T-helper 2 cell treated with Interferon-gamma antibody and Interleukin-4, amounts not matched to agents 5 μg/mL and 100 μg/mL, for 36 hours (primary cell): Measurements from ENCODE around the gene TOR1AIP2.
A peak's percentile ranks its signal among the peaks of the same experiment; 100 is the strongest.

Source experiments
- DNase-seq: peaks from one replicate; pipeline ENCODE4 v3.0.0; 2021; ENCODE audit warnings: low spot score
- H3K27ac Mint-ChIP-seq: one replicate; pipeline ENCODE4 v1.8.0; 2021; ENCODE audit warnings: mild to moderate bottlenecking, mixed read lengths
- H3K27me3 Mint-ChIP-seq: one replicate; pipeline ENCODE4 v1.8.0; 2021; ENCODE audit warnings: low read depth, mixed read lengths
- H3K36me3 Mint-ChIP-seq: one replicate; pipeline ENCODE4 v1.8.0; 2021; ENCODE audit warnings: low read depth, mixed read lengths
- H3K4me1 Mint-ChIP-seq: one replicate; pipeline ENCODE4 v1.8.0; 2021; ENCODE audit warnings: low read depth, mixed read lengths
- H3K4me3 Mint-ChIP-seq: one replicate; pipeline ENCODE4 v1.8.0; 2022; ENCODE audit warnings: mild to moderate bottlenecking, moderate library complexity, mixed read lengths
- H3K9me3 Mint-ChIP-seq: one replicate; pipeline ENCODE4 v1.8.0; 2021; ENCODE audit warnings: mixed read lengths

Gene TOR1AIP2

GRCh38 chr1:179877586-179878265 is at the start of gene TOR1AIP2:
TSS of gene TOR1AIP2 (minus strand) at chr1:179877803. CDS start at chr1:179852665, 25,138 bp downstream.
- H3K4me3 Mint-ChIP-seq: peak within 1 kb of the TSS; percentile 92
- H3K9me3 Mint-ChIP-seq: no peaks in the 10 kb centered on the region

DNA sequence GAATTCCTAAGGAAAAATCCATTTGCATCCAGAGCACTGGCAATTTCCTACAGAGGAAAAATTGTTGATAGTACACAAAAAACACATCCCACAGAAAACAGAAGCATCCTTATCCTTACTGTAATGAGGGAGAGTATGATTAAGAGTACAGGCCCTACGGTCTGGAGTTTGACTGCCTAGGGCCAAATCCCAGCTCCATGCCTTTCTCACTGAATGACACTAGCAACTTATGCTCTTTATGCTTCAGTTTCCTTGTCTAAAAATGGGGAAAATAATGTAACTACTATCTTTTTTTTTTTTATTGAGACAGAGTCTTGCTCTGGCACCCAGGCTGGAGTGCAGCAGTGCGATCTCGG is 49.2 kb upstream of the TOR1AIP2 start:
- Mint-ChIP-seq H3K4me1 (peaks cover 3% of the 10 kb centered on the region), H3K9me3 (no peaks in the 10 kb centered on the region), H3K27me3 (peaks cover 8% of the 10 kb centered on the region), H3K27ac (no peak overlapping the region), H3K4me3 (no peak overlapping the region), H3K36me3 (peaks cover under 1% of the 10 kb centered on the region)
- no peak for DNase-seq

More at GRCh38 chr1:179877586-179878265, at the start of gene TOR1AIP2:
- DNase-seq: peak; percentile 89
- H3K4me1 Mint-ChIP-seq: peaks cover 40% of the 10 kb centered on the region
- peaks cover 15% of the 10 kb centered on the region for H3K36me3 Mint-ChIP-seq
- H3K27me3 Mint-ChIP-seq: no peaks in the 10 kb centered on the region
- peak within 1 kb of the TSS; percentile 87 for H3K27ac Mint-ChIP-seq

DNA sequence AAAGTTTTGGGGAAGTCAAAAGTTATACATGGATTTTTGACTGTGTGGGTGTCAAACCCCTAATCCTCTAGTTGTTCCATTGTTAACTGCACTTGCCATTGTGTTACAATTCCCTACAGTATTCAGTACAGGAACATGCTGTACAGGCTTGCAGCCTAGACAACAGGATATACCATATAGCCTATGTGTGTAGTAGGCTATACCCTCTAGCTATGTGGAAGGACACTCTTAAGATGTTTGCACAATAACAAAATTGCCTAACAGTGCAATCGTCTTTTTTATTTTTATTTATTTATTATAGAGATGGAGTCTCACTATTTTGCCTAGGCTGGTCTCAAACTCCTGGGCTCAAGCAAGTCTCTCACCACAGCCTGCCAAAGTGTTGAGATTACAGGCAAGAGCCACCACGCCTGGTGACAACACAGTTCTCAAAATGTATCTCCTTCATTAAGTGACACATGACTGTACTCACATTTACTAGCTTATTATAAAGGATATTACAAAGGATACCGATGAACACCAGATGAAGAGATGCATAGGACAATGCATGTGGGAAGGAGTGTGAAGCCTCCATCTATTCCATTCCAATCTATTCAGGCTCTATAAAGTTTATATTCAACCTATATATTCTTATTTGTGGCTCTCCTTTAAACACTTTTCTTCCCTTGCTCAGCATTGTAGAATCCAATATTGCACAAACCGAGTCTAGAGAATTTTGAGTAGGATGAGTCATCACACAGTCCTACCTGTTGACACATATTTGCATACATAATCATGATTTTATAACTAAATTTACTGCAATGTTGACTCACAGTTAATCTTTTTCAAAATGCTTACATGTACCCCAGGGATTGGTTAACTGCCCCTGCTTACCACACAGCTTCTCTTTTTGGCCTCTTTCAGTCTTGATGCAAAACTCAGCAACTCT is 48.6 kb upstream of the TOR1AIP2 start:
- DNase-seq: no peak
- H3K27me3 Mint-ChIP-seq: peaks cover 8% of the 10 kb centered on the region
- no peak overlapping the region for H3K27ac Mint-ChIP-seq
- no peaks in the 10 kb centered on the region for H3K9me3 Mint-ChIP-seq
- H3K36me3 Mint-ChIP-seq: peaks cover 6% of the 10 kb centered on the region
- H3K4me3 Mint-ChIP-seq: no peak overlapping the region
- peaks cover 3% of the 10 kb centered on the region for H3K4me1 Mint-ChIP-seq

DNA sequence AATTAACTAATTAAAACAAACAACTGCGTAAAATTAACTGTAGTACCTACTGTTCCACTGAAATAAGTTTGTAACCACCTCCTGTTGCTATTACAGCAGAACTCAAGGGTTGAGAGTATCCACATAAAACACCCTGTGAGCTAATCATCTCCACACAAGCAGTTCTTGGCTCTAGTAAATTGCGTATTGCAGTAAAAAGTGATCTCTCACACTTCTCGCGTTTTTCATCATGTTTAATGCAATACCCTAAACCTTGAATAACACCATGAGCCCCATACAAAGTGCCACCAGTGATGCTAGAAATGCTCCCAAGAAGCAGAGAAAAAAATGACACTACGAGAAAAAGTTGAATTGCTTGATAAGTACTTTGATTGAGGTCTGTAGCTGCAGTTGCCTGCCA is 47.7 kb upstream of the TOR1AIP2 start:
- H3K9me3 Mint-ChIP-seq: no peaks in the 10 kb centered on the region
- peaks cover 4% of the 10 kb centered on the region for H3K27me3 Mint-ChIP-seq
- H3K4me1 Mint-ChIP-seq: no peaks in the 10 kb centered on the region
- H3K4me3 Mint-ChIP-seq: no peak overlapping the region
- peaks cover 9% of the 10 kb centered on the region for H3K36me3 Mint-ChIP-seq
- no peak overlapping the region for H3K27ac Mint-ChIP-seq
- no peak for DNase-seq

GRCh38 chr1:179924268-179924667 is 46.7 kb upstream of the TOR1AIP2 start:
- Mint-ChIP-seq H3K4me3 (no peak overlapping the region), H3K9me3 (no peaks in the 10 kb centered on the region), H3K4me1 (no peaks in the 10 kb centered on the region), H3K27ac (no peak overlapping the region), H3K27me3 (no peaks in the 10 kb centered on the region), H3K36me3 (peaks cover 17% of the 10 kb centered on the region)
- no peak for DNase-seq

DNA sequence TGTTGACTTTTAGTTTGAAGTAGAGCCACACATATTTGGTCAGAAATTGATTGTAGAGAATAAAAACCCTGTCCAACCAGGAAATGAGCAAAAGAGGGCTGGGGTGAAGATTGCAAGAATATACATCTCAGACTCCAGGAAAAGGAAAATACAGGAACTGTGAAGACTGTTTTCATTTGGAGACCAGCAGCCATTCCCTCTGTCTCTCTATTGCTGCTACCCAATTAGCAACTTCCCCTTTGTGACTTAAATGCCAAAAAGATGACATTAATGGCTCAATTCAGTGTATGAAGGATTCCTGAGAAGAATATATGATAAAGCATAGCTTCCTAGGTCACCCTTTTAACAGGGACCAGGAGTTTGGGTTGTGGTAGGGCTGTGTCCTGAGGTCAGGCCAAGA is 45.4 kb upstream of the TOR1AIP2 start:
- DNase-seq: no peak
- Mint-ChIP-seq H3K36me3 (peaks cover 24% of the 10 kb centered on the region), H3K27ac (no peak overlapping the region), H3K4me1 (no peaks in the 10 kb centered on the region), H3K27me3 (no peaks in the 10 kb centered on the region), H3K4me3 (no peak overlapping the region), H3K9me3 (no peaks in the 10 kb centered on the region)

DNA sequence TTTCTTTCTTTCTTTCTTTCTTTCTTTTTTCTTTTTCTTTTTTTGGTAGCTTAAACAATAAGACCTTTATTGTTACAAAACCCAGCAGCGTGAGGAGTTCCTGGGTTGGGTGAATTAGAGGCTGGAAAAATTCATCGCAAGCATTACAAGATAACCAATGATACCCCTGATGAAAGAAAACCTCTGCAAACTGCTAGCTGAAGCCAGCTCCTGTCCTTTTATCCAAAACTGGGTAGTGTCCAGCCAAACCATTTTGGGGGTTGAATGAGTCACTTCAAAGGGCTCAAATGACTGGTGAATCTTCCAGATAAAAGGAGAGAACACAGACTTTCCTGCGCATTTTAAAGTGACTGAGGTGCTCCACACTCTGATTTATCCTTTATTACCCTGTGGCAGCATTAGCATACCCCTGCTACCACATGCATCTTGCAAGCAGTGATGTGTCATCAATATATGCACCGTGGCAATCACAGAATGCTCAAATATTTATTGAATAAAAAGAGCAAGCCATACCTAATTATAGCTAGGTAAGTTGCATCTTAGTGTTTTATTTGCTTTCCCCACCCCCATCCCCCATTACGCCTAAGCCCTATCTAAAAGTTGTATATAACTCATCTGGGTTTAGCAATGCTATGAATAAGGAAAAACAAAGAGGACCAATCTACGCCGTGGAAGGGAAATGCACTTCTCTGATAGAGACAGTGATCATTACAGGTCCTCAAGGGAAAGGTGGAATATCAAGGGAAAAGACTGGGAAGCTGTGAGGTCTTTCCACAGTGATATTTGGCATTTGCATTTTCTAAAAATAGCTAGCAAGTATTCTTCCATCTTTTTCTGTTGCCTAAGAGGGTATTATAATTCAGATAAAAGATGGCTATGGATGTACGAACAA is 44.6 kb upstream of the TOR1AIP2 start:
- H3K27me3 Mint-ChIP-seq: no peaks in the 10 kb centered on the region
- H3K4me3 Mint-ChIP-seq: no peak overlapping the region
- H3K27ac Mint-ChIP-seq: no peak overlapping the region
- DNase-seq: no peak
- no peaks in the 10 kb centered on the region for H3K4me1 Mint-ChIP-seq
- H3K36me3 Mint-ChIP-seq: peaks cover 32% of the 10 kb centered on the region
- H3K9me3 Mint-ChIP-seq: no peaks in the 10 kb centered on the region

DNA sequence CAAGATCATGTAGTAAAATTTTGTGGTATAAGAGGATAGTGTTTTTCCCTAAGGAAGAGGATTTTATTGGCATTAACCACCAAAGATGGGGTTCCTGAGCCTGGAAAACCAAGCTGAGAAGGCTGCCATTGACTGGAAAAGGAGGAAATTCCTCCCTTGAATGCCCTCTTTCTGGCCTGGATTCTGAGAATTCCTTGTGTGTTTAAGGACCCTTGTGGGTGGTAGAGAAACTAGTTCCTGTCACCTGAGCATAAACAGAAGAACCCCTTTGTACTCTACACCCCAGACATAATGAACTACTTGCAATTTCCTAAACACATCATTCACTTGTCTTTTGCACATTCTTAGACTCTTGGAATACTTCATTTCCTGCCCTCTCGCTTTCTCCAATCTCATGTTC is 43.9 kb upstream of the TOR1AIP2 start:
- Mint-ChIP-seq H3K36me3 (peaks cover 32% of the 10 kb centered on the region), H3K27ac (no peak overlapping the region)

GRCh38 chr1:179917601-179918429 is 40.2 kb upstream of the TOR1AIP2 start:
- Mint-ChIP-seq H3K27ac (no peak overlapping the region), H3K4me3 (no peak overlapping the region), H3K27me3 (no peaks in the 10 kb centered on the region), H3K36me3 (peaks cover 48% of the 10 kb centered on the region), H3K4me1 (no peaks in the 10 kb centered on the region), H3K9me3 (no peaks in the 10 kb centered on the region)
- DNase-seq: no peak

More for the DNA sequence above, 43.9 kb upstream of the TOR1AIP2 start:
- H3K9me3 Mint-ChIP-seq: no peaks in the 10 kb centered on the region
- H3K27me3 Mint-ChIP-seq: no peaks in the 10 kb centered on the region
- DNase-seq: no peak
- H3K4me3 Mint-ChIP-seq: no peak overlapping the region
- no peaks in the 10 kb centered on the region for H3K4me1 Mint-ChIP-seq

- H3K9me3 Mint-ChIP-seq: no peaks in the 10 kb centered on the region
- H3K27me3 Mint-ChIP-seq: no peaks in the 10 kb centered on the region
- no peak overlapping the region for H3K27ac Mint-ChIP-seq
- DNase-seq: no peak
- no peak overlapping the region for H3K4me3 Mint-ChIP-seq
- H3K4me1 Mint-ChIP-seq: peaks cover 5% of the 10 kb centered on the region
- peaks cover 45% of the 10 kb centered on the region for H3K36me3 Mint-ChIP-seq
Observed at GRCh38 chr1:179911812-179912211, 34.2 kb upstream of the TOR1AIP2 start.

- peaks cover 51% of the 10 kb centered on the region for H3K36me3 Mint-ChIP-seq
- H3K27ac Mint-ChIP-seq: no peak overlapping the region
- peaks cover 5% of the 10 kb centered on the region for H3K4me1 Mint-ChIP-seq
- H3K4me3 Mint-ChIP-seq: no peak overlapping the region
- DNase-seq: no peak
- H3K9me3 Mint-ChIP-seq: no peaks in the 10 kb centered on the region
- H3K27me3 Mint-ChIP-seq: no peaks in the 10 kb centered on the region
Observed at GRCh38 chr1:179910934-179911333, 33.3 kb upstream of the TOR1AIP2 start.

DNA sequence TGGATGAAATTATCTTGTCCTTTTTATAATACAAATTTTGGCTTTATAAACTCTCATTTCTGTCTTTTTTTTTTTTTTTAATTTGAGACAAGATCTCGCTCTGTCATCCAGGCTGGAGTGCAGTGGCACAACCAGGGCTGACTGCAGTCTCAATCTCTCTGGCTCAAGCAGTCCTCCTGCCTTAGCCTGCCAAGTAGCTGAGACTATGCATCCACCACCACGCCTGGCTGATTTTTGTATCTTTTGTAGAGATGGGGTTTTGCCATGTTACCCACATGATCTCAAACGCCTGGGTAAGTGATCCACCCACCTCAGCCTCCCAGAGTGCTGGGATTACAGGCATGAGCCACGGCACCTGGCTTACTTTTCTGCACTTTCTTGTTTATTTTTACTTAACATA is 12.0 kb upstream of the TOR1AIP2 start:
- no peaks in the 10 kb centered on the region for H3K27me3 Mint-ChIP-seq
- H3K4me1 Mint-ChIP-seq: peaks cover 22% of the 10 kb centered on the region
- H3K9me3 Mint-ChIP-seq: no peaks in the 10 kb centered on the region
- peak overlapping the region; percentile 15 for H3K27ac Mint-ChIP-seq
- no peak for DNase-seq
- peaks cover 47% of the 10 kb centered on the region for H3K36me3 Mint-ChIP-seq
- H3K4me3 Mint-ChIP-seq: no peak overlapping the region

DNA sequence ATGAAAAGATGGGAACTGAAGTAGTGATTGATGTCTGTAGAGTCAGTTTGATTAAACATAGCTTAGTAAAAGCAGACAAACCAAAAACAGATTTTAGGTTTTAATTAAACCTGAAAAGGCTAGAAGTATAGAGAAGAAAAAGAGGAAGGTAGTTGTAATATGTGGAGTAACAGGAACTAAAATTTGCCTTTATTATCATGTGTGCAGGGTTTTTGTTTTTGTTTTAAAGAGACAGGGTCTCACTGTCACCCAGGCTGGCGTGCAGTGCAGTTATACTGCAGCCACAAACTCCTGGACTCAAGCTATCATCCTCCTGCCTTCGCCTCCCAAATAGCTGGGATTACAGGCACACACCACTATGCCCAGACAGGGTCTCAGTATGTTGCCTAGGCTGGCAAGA is 10.5 kb upstream of the TOR1AIP2 start:
- DNase-seq: no peak
- peaks cover 56% of the 10 kb centered on the region for H3K36me3 Mint-ChIP-seq
- H3K27me3 Mint-ChIP-seq: no peaks in the 10 kb centered on the region
- H3K4me1 Mint-ChIP-seq: peaks cover 30% of the 10 kb centered on the region
- peak overlapping the region; percentile 1 for H3K4me3 Mint-ChIP-seq
- no peaks in the 10 kb centered on the region for H3K9me3 Mint-ChIP-seq
- H3K27ac Mint-ChIP-seq: no peak overlapping the region
